Stimulated activated naive CD4-positive, alpha-beta T cell treated with Interleukin-2 at 50 U/mL for 16 hours (primary cell): Measurements from ENCODE around the gene CWF19L2.
"Not testable (repeated sequence)": the region's sequence is repeated elsewhere in the genome, so short reads cannot be mapped to it uniquely, and the experiment has no call there.

Source experiments
- DNase-seq: peaks from one replicate; lab custom pipeline; 2025; lab: John Stamatoyannopoulos, UW

Gene CWF19L2

DNA sequence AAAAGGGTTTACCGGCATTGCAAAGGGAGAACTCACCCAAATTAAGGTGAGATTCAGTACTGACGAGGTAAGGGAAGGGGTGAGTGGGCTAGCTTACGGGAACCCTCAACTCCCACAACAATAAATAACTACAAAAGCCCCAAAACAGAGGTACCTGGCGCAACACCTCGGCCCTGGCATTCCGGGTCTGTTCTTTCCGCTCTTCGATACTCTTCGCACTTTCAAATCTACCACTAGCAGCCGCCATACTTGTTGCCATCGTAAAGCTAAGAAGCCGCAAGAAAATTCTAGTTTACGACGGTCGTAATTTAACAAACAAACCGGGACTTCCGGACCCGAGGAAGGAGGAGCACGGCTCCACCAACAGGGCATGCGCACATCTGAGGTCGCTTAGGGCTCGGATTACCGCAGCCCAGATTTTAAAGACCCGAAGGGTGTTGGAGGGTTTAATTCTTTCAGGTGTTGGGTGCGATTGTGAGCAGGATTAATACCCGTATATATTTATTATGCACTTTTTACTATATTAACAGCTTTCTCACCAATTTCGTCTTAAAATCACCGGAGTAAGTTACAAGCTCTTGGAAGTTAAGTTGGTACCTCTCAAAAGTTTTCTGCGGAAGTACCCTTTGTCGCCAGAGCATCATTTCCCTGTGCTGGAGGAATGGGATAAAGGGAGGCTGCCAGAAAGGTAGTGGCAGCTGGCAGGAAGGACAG, at the start of gene CWF19L2:
Gene CWF19L2 (minus strand): TSS at position 268 of the 714 bp plus-strand sequence. CDS start 9 bp downstream, at position 259.
- DNase-seq: peak; percentile 89

DNA sequence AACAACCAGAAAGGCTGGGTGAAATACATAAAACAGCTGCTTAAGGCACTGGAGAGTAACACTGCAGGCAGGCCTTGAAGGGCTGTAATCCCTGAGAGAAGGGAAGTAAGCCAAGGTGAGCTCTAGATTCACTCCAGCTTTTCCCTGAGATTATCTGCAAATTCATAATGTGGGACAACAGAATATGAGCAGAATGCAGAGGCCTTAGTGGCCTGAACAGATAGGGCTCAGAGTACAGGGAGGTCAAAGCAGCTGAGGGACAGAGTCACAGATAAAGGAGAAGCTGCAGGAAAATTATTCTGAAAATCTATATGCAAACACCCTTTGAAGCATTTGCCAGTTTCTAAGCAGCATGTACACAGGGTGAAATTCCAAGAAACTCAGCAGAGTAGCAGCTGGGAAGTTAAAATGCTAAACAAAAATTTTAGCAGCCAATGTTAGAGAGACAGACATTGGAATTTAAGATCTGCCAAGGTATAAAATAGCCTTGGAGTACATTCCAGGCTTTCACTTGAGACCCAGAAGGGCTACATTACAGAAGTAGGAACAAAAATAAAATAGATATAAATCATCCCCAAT, 48.1 kb upstream of the CWF19L2 start:
- no peak for DNase-seq

- no peak for DNase-seq
Observed at GRCh38 chr11:107504981-107505380, 47.4 kb upstream of the CWF19L2 start.

- no peak for DNase-seq
Observed at GRCh38 chr11:107501713-107502112, 44.1 kb upstream of the CWF19L2 start.

DNA sequence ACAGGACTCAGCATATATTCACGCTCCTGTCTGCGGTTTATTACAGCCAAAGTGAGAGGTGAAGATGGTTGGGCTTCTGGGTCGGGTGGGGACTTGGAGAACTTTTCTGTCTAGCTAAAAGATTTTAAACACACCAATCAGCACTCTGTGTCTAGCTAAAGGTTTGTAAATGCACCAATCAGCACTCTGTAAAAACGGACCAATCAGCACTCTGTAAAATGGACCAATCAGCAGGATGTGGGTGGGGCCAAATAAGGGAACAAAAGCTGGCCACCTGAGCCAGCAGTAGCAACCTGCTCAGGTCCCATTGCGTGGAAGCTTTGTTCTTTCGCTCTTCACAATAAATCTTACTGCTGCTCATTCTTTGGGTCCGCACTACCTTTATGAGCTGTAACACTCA, 39.7 kb upstream of the CWF19L2 start:
- DNase-seq: not testable (repeated sequence)

GRCh38 chr11:107496011-107496410, 38.4 kb upstream of the CWF19L2 start:
- DNase-seq: no peak

GRCh38 chr11:107494055-107494454, 36.4 kb upstream of the CWF19L2 start:
- DNase-seq: no peak

DNA sequence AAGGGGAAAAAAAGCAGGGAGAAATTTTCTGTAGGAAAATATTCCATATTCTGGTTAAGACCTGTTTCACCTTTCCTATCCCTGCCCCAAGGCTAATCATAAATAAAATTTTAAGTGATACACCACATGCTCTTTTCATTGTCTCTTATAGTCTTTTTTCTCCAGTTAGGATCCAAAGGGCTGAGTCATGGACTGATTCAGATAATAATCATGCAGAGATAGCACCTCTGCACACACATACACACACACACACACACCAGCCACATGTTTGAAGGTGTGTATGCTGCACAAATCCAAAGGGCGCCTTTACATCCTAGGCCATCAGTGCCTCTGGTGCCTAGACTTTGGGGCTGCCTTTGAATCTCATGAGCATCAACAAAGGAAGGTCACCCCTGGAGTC, 35.5 kb upstream of the CWF19L2 start:
- no peak for DNase-seq

DNA sequence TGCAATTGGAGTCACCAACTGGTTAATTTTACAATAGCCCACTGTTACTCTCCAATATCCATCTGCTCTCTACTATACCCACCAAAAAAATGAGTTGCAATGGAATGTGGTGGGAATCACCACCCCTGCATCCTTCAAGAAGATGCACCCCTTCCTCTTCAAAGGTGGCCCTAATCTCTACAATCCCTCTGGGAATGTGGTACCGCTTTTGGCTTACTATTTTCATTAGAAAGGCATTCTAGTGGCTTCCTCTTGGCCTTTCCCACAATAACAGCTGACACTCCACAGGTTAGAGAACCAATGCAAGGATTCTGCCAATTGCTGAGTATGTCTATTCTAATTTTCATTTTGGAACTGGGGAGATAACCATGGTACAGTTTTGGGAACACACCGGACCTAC, 33.2 kb upstream of the CWF19L2 start:
- no peak for DNase-seq

DNA sequence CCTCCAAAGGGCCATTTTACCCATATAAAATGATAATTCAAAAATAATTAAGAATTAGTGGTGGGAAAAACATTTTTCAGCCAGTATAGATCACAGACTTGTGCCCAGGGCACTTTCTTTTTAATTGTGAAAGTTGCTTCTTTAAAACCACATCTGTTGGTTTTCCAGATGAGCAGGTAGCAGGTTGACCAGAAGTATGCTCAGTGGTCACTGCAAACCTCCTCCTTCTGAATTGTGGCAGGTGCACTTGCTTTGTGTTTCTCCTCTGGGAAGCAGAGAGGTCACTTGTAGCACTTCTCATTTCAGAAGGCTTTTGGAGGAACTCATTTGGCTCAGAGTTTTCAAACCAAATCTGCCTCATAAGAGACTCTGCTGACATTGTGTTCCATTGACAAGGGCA, 24.6 kb upstream of the CWF19L2 start:
- no peak for DNase-seq

DNA sequence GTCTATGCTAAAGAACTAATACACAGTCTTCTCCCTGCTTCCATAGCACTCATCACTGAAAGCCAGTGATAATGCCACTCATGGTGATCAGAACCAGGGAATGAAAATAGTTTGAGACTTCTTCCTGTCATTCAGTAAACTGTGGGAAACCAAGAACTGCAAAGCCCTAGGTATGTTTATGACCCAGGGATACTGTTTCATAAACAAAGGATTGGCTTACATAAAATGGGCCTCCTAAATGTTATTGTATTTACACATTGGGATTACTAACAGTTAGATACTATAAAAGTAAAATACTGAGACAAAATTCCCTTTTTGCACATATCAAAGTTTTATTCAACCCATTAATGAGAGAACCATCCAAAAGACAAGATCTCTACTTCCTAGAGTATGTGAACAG, 21.3 kb upstream of the CWF19L2 start:
- no peak for DNase-seq

DNA sequence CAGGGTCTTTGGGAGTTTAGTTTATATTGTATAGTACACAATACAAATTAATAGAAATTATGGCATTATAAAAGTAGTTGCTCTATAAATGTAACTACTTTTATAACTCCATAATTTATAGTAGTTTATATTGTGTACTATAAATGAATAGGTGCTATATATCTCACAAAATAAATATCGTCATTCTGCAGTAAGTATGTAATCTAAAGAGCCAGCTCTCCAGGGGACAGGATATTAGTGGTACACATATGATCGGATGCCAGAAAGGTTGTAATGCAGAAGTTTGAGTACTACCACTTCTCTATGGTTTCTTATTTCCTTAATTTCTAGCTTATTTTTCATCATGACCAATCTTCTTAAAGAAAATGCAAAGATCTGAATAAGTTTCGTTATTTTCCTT, 20.2 kb upstream of the CWF19L2 start:
- DNase-seq: no peak

- DNase-seq: no peak
Observed at GRCh38 chr11:107473792-107474191, 16.2 kb upstream of the CWF19L2 start.

DNA sequence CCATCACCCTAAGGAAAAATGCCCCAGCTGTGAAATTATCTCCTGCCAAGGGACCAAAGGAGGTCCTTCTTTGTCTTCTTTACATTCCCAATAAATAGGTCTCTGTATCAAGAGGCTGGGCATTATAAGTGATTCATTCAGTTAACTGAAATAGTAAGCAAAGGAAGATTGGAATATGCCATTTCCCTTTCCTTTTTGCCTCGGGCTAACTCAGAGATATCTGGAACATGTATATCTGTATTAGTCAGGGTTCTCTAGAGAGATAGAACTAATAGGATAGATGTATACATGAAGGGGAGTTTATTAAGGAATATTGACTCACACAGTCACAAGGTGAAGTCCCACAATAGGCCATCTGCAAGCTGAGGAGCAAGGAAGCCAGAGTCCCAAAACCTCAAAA, 15.3 kb upstream of the CWF19L2 start:
- DNase-seq: no peak

DNA sequence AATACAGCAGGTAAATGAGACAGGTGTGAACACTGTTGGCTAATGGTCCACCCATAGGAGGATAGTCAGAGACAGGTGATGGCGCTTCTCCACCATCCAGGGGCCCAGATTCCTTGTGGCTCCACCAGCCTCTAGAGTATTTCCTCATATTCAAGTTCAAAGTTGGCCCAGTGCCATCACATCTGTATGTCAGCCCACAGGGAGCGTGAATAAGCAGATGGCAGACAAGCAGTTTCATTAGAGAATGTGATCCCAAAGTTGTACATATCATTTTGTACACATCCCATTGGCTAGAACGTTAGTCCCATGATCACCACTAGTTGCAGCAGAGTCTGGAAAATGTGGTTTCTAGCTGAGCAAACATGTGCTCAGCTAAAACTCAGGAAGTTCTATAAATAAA, 11.0 kb upstream of the CWF19L2 start:
- no peak for DNase-seq

- no peak for DNase-seq
Observed at GRCh38 chr11:107467696-107468095, 10.1 kb upstream of the CWF19L2 start.

GRCh38 chr11:107466275-107466866, 8.7 kb upstream of the CWF19L2 start:
- DNase-seq: not testable (repeated sequence)

DNA sequence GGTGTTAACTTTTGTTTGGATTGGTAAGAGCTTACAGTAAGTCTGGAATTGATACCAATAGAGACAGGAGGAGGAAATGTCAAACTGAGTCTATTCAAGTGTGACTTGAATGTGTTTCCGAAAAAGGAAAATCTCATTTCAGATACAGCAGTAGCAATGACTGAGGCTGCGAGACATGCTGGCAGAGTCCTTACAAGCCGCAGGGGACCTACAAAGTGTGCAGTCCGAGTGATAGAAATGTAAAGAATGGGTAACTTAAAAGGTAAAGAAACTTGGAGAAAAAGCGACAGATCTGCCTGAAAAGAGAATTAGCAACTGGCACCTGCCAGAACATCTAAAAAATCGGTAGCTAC, 444 bp downstream of the CWF19L2 start:
- DNase-seq: no peak

DNA sequence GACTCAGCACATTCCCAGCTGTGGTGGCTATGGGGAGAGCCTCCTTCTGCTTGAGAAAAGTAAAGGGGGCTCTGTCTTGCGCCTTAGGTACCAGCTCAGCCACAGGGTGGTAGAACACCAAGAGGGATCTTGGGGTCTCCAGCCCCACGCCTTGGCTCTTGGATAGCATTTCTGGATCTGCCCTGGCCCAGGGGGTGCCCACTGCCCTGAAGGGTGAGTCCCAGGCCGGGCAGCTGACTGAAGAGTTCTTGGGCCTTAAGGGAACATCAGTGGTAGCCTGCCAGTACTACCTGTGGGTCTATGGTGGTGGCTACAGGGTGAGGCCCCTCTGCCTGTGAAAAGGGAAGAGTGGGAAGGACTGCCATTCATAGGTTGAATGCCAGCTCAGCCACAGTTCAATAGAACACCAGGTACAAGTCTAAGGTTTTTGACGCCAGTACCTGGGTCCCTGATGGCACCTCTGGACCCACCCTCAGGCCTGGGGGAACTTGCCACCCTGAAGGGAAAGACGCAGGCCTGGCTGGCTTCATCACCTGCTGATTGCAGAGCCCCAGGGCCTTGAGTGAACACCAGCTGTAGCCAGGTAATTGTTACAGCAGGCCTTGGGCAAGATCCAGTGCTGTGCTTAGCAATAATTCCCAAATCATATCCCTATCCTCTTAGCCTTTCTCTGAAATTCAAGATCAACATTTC, 3.9 kb downstream of the CWF19L2 start:
- DNase-seq: no peak

- DNase-seq: no peak
Observed at GRCh38 chr11:107446822-107447431, 10.7 kb downstream of the CWF19L2 start.

- no peak for DNase-seq
Observed at GRCh38 chr11:107442715-107443215, 14.9 kb downstream of the CWF19L2 start.

DNA sequence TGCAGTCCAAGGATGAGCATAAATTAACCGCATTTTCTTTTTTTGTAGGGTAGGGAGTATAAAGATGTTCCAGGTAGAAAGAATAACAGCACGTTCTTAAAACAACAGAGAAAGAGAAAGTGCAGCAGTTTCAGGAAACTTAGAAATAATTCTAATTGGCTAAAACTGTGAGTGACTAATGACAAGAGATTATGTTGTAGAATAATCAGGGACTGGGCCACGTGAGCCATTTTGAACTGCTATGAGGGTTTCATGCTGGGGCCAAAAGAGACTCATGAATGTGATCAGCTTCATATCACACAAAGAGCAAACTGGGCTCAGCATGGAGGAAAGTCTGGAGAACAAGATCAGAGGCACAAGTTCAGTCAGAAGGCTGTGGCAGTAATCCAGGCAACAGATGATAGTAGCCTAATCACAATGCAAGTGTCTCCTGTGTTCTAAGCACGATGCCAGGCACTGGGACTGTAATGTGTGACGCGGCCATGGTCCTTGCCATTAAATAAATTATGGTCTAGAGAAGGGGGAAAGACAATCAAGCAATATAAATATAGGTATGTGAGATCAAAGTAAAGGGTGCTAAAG, 17.9 kb downstream of the CWF19L2 start:
- DNase-seq: no peak
